Parathyroid adenoma (tissue), 2 donors: ENCODE measurements around the gene LAMC3.

Experiments
- H2AFZ ChIP-seq: fragments of 300-600 bp; sonication (generic); one replicate; pipeline ENCODE4 v1.7.0; 2017; ENCODE audit warnings: antibody characterized with exemption, mild to moderate bottlenecking
- H3K27ac ChIP-seq: fragments of 300-600 bp; sonication (generic); one replicate; pipeline ENCODE4 v1.7.0; 2017
- H3K27me3 ChIP-seq: fragments of 300-600 bp; sonication (generic); one replicate; pipeline ENCODE4 v1.7.0; 2017; ENCODE audit warnings: low read length; ENCODE audit not compliant: control insufficient read depth, insufficient read depth
- H3K36me3 ChIP-seq: fragments of 300-600 bp; sonication (generic); one replicate; pipeline ENCODE4 v1.7.0; 2017; ENCODE audit warnings: low read length; ENCODE audit not compliant: control insufficient read depth, insufficient read depth
- H3K4me1 ChIP-seq: fragments of 300-600 bp; sonication (generic); one replicate; pipeline ENCODE4 v1.7.0; 2017; ENCODE audit warnings: control low read depth
- H3K4me2 ChIP-seq: fragments of 300-600 bp; sonication (generic); one replicate; pipeline ENCODE4 v1.7.0; 2017; ENCODE audit warnings: low read length
- H3K4me3 ChIP-seq: fragments of 300-600 bp; sonication (generic); one replicate; pipeline ENCODE4 v1.7.0; 2017; ENCODE audit warnings: low read depth, low read length
- H3K79me2 ChIP-seq: fragments of 300-600 bp; sonication (generic); one replicate; pipeline ENCODE4 v1.7.0; 2017; ENCODE audit warnings: control low read depth
- H3K9ac ChIP-seq: fragments of 300-600 bp; sonication (generic); one replicate; pipeline ENCODE4 v1.7.0; 2017; ENCODE audit warnings: mild to moderate bottlenecking
- H3K9me3 ChIP-seq: fragments of 300-600 bp; sonication (generic); one replicate; pipeline ENCODE4 v1.7.0; 2017; ENCODE audit warnings: low read length; ENCODE audit not compliant: control insufficient read depth
- CTCF ChIP-seq: fragments of 300-600 bp; sonication (generic); IDR thresholded peaks from one replicate; pipeline ENCODE4 v1.7.0; 2017; ENCODE audit warnings: antibody characterized with exemption, mild to moderate bottlenecking
- donor health status: primary hyperparathyroidism.

LAMC3 gene

GRCh38 chr9:130975932-130976841 is 32.8 kb upstream of the LAMC3 start:
- no peaks in the 10 kb centered on the region for H3K4me1 ChIP-seq
- TF ChIP-seq CTCF, result no peak
- no peaks in the 10 kb centered on the region for H3K79me2 ChIP-seq
- H2AFZ ChIP-seq, result no peak overlapping the region
- H3K9ac ChIP-seq, result no peak overlapping the region
- no peak overlapping the region for H3K4me3 ChIP-seq
- no peak overlapping the region for H3K27ac ChIP-seq
- H3K9me3 ChIP-seq, result no peaks in the 10 kb centered on the region
- no peaks in the 10 kb centered on the region for H3K27me3 ChIP-seq
- no peaks in the 10 kb centered on the region for H3K36me3 ChIP-seq
- no peak overlapping the region for H3K4me2 ChIP-seq

GRCh38 chr9:130977811-130978221 is 31.2 kb upstream of the LAMC3 start:
- Histone ChIP-seq H3K79me2 (no peaks in the 10 kb centered on the region), H3K4me2 (no peak overlapping the region), H2AFZ (no peak overlapping the region), H3K36me3 (no peaks in the 10 kb centered on the region), H3K4me1 (no peaks in the 10 kb centered on the region), H3K9ac (no peak overlapping the region), H3K4me3 (no peak overlapping the region), H3K27ac (no peak overlapping the region), H3K9me3 (no peaks in the 10 kb centered on the region), H3K27me3 (no peaks in the 10 kb centered on the region)
- no peak for TF ChIP-seq CTCF

GRCh38 chr9:130979591-130980385 is 29.2 kb upstream of the LAMC3 start:
- Histone ChIP-seq H3K9me3 (no peaks in the 10 kb centered on the region), H3K36me3 (no peaks in the 10 kb centered on the region), H3K4me3 (no peak overlapping the region), H3K4me1 (no peaks in the 10 kb centered on the region), H3K9ac (no peak overlapping the region), H3K79me2 (no peaks in the 10 kb centered on the region), H3K27ac (no peak overlapping the region), H3K27me3 (no peaks in the 10 kb centered on the region), H2AFZ (no peak overlapping the region), H3K4me2 (no peak overlapping the region)
- TF ChIP-seq CTCF, result no peak

- Histone ChIP-seq H3K4me1 (no peaks in the 10 kb centered on the region), H3K79me2 (no peaks in the 10 kb centered on the region), H3K27ac (no peak overlapping the region), H3K9ac (no peak overlapping the region), H3K9me3 (no peaks in the 10 kb centered on the region), H3K27me3 (no peaks in the 10 kb centered on the region), H3K4me3 (no peak overlapping the region), H2AFZ (no peak overlapping the region), H3K4me2 (no peak overlapping the region), H3K36me3 (no peaks in the 10 kb centered on the region)
- TF ChIP-seq CTCF, result no peak
Observed at GRCh38 chr9:130980526-130980925, 28.4 kb upstream of the LAMC3 start.
